NCI-H2196 treated with DMSO at 0.1 percent for 48 hours (cell line): ENCODE measurements around the gene MEGF10.

Source experiments
- DNase-seq: peaks from one replicate; lab custom pipeline; 2025; ENCODE audit not compliant: unreplicated experiment; lab: John Stamatoyannopoulos, UW

Gene MEGF10

GRCh38 chr5:127409246-127409917 lies 118.8 kb downstream of the MEGF10 start:
- DNase-seq: no peak

GRCh38 chr5:127409921-127410675 lies 119.5 kb downstream of the MEGF10 start:
- no peak for DNase-seq

- DNase-seq: no peak
Measured at GRCh38 chr5:127410959-127411358, 120.4 kb downstream of the MEGF10 start.

GRCh38 chr5:127411381-127411780 lies 120.8 kb downstream of the MEGF10 start:
- DNase-seq: no peak

GRCh38 chr5:127412698-127413097 lies 122.1 kb downstream of the MEGF10 start:
- no peak for DNase-seq

- DNase-seq: no peak
Measured at GRCh38 chr5:127415034-127415433, 124.4 kb downstream of the MEGF10 start.

GRCh38 chr5:127416906-127417305 lies 126.3 kb downstream of the MEGF10 start:
- DNase-seq: no peak

- no peak for DNase-seq
Measured at GRCh38 chr5:127417528-127417927, 126.9 kb downstream of the MEGF10 start.

- DNase-seq: no peak
Measured at GRCh38 chr5:127418367-127418766, 127.8 kb downstream of the MEGF10 start.

- DNase-seq: no peak
Measured at GRCh38 chr5:127418974-127419682, 128.5 kb downstream of the MEGF10 start.

- DNase-seq: no peak
Measured at GRCh38 chr5:127419683-127420257, 129.2 kb downstream of the MEGF10 start.

GRCh38 chr5:127420758-127421157 lies 130.2 kb downstream of the MEGF10 start:
- DNase-seq: no peak

- no peak for DNase-seq
Measured at GRCh38 chr5:127421471-127421870, 130.9 kb downstream of the MEGF10 start.

GRCh38 chr5:127423173-127423798 lies 132.7 kb downstream of the MEGF10 start:
- no peak for DNase-seq

GRCh38 chr5:127425037-127425436 lies 134.4 kb downstream of the MEGF10 start:
- no peak for DNase-seq

- DNase-seq: no peak
Measured at GRCh38 chr5:127425868-127426267, 135.3 kb downstream of the MEGF10 start.

- DNase-seq: no peak
Measured at GRCh38 chr5:127426661-127427060, 136.1 kb downstream of the MEGF10 start.

- DNase-seq: no peak
Measured at GRCh38 chr5:127428276-127428675, 137.7 kb downstream of the MEGF10 start.

GRCh38 chr5:127428748-127429147 lies 138.2 kb downstream of the MEGF10 start:
- DNase-seq: no peak

- no peak for DNase-seq
Measured at GRCh38 chr5:127429928-127430327, 139.3 kb downstream of the MEGF10 start.

- no peak for DNase-seq
Measured at GRCh38 chr5:127430627-127431026, 140.0 kb downstream of the MEGF10 start.
